Measurements from ENCODE around the gene RPS21. TPM values are rescaled to one million over a fixed set of nuclear protein-coding genes. Genes with fewer than 3 reads are reported as not detected.

The RPS21 gene
- total RNA-seq, 1 experiment from 2014 or later: 2,488 TPM

GRCh38 chr20:62391165-62392076 is 4.5 kb downstream of the RPS21 start:
- POLR2A ChIA-PET: no interaction called here
- no TSS peak for BruUV-seq (replicated peaks)
- no peaks in the 10 kb centered on the region for H3K27me3 ChIP-seq (ENCODE audit: insufficient read depth, low read length)
- intact Hi-C loops (cut with micrococcal nuclease): no loop called here
- RAD21 ChIA-PET (ENCODE audit: low non-redundant PET in 1 of 2, low total read pairs in 2 of 2, uncharacterized antibody in 2 of 2, unreplicated experiment in 2 of 2): no interaction called here
- H3K4me2 ChIP-seq (ENCODE audit: low read length): no peak overlapping the region
- H2AFZ ChIP-seq (ENCODE audit: low read depth, low read length, poor library complexity, severe bottlenecking): no peak overlapping the region
- peaks cover 9% of the 10 kb centered on the region; the same call in 1 of the 2 replicates for H4K20me1 ChIP-seq (ENCODE audit: insufficient read depth)
- no peak overlapping the region for H3K27ac ChIP-seq (ENCODE audit: low read depth, low read length)
- H3K4me3 ChIP-seq (replicated peaks in 1 of 2; ENCODE audit: low read depth in 1 of 2, low read length in 2 of 2): no peak overlapping the region
- no peak for ATAC-seq
- H3K9me3 ChIP-seq (ENCODE audit: control insufficient read depth in 1 of 2, insufficient read depth in 1 of 2, low read depth in 1 of 2, low read length in 2 of 2): no peaks in the 10 kb centered on the region
- H3K9ac ChIP-seq (ENCODE audit: low read length): no peak overlapping the region
- H3K9me2 ChIP-seq (ENCODE audit: insufficient read depth): no peaks in the 10 kb centered on the region
- TF ChIP-seq FOSL1 (IDR thresholded peaks at IDR 0.05; ENCODE audit: low read depth) (no peak), EZH2phosphoT487 (IDR thresholded peaks at IDR 0.05; ENCODE audit: borderline replicate concordance) (no peak), EGR1 (IDR thresholded peaks at IDR 0.05; ENCODE audit: low read depth) (no peak), CBX3 (IDR thresholded peaks at IDR 0.05; ENCODE audit: low read depth) (no peak), ZNF274 (IDR thresholded peaks at IDR 0.05; ENCODE audit: low read depth, low read length) (no peak), JUND (IDR thresholded peaks at IDR 0.05) (no peak), EZH2 (IDR thresholded peaks at IDR 0.05) (no peak), SRF (IDR thresholded peaks at IDR 0.05; ENCODE audit: low read depth) (no peak), SP1 (IDR thresholded peaks at IDR 0.05; ENCODE audit: low read depth) (no peak), CTCF (IDR thresholded peaks at IDR 0.05 in 2 of 3, conservative IDR thresholded peaks at IDR 0.05 in 1 of 3; ENCODE audit: borderline replicate concordance in 1 of 3, insufficient read depth in 1 of 3, low read depth in 2 of 3, low read length in 2 of 3) (no peak)
- H3K36me3 ChIP-seq (ENCODE audit: control insufficient read depth in 1 of 2, insufficient read depth in 2 of 2, low read length in 2 of 2): peaks cover 8 to 22% of the 10 kb centered on the region in 2 experiments
- CTCF ChIA-PET: no interaction called here
- peaks cover 5 to 21% of the 10 kb centered on the region in 2 experiments; a peak in 3 of 4 replicates for H3K4me1 ChIP-seq (ENCODE audit: control insufficient read depth in 1 of 2, insufficient read depth in 2 of 2, low read length in 2 of 2)
- peaks cover 33% of the 10 kb centered on the region for H3K79me2 ChIP-seq (ENCODE audit: insufficient read depth, low read length)
- DNase-seq (ENCODE audit: low read depth, low spot score): no peak

Data from HCT116 (cell line).